Activated T-helper 2 cell treated with anti-CD3 and anti-CD28 coated beads, Interferon-gamma antibody, Interleukin-2, Interleukin-4, amounts not matched to agents 10 μg/mL and 5 μg/mL and 100 μg/mL, durations not matched to agents 14 hours and 24 hours and 36 hours (primary cell): Measurements from ENCODE around the gene ZNF638. TPM values are rescaled to one million over a fixed set of nuclear protein-coding genes. Genes with fewer than 3 reads are reported as not detected.

Experiments used
- DNase-seq: peaks from one replicate; pipeline ENCODE4 v3.0.0; 2021; ENCODE audit warnings: low spot score
- H3K27ac Mint-ChIP-seq: one replicate; pipeline ENCODE4 v1.8.0; 2021; ENCODE audit warnings: mixed read lengths
- H3K27me3 Mint-ChIP-seq: one replicate; pipeline ENCODE4 v1.8.0; 2021; ENCODE audit warnings: low read depth, mixed read lengths
- H3K36me3 Mint-ChIP-seq: one replicate; pipeline ENCODE4 v1.8.0; 2021; ENCODE audit warnings: low read depth, mixed read lengths
- H3K4me1 Mint-ChIP-seq: one replicate; pipeline ENCODE4 v1.8.0; 2021; ENCODE audit warnings: low read depth, mixed read lengths
- H3K4me3 Mint-ChIP-seq: one replicate; pipeline ENCODE4 v1.8.0; 2021; ENCODE audit warnings: low read depth, mild to moderate bottlenecking, moderate library complexity, mixed read lengths
- H3K9me3 Mint-ChIP-seq: one replicate; pipeline ENCODE4 v1.8.0; 2021; ENCODE audit warnings: mixed read lengths
- intact Hi-C: fragments of 100-400 bp; cut with micrococcal nuclease; formaldehyde crosslinking; loops from one replicate; pipeline ENCODE4 v1.15.1; 2023
- total RNA-seq: library from RNA; stranded (reverse); gene quantifications from 2 replicates; pipeline ENCODE4 v1.2.3, GENCODE V29; 2022

The ZNF638 gene
- total RNA-seq, 1 donor from 2014 or later = 97.6 TPM

- intact Hi-C loops = no loop called here
- peaks cover 3% of the 10 kb centered on the region for H3K9me3 Mint-ChIP-seq
- H3K4me1 Mint-ChIP-seq = peaks cover 2% of the 10 kb centered on the region
- no peak for DNase-seq
- H3K36me3 Mint-ChIP-seq = no peaks in the 10 kb centered on the region
- H3K27ac Mint-ChIP-seq = no peak overlapping the region
- H3K27me3 Mint-ChIP-seq = peaks cover 5% of the 10 kb centered on the region
- no peak overlapping the region for H3K4me3 Mint-ChIP-seq
These were observed 130.5 kb downstream of the ZNF638 start for GRCh38 chr2:71462056-71462605.

GRCh38 chr2:71462641-71463341 lies 131.2 kb downstream of the ZNF638 start:
- intact Hi-C loops = no loop called here
- no peaks in the 10 kb centered on the region for H3K36me3 Mint-ChIP-seq
- no peak overlapping the region for H3K4me3 Mint-ChIP-seq
- peaks cover 3% of the 10 kb centered on the region for H3K4me1 Mint-ChIP-seq
- no peak overlapping the region for H3K27ac Mint-ChIP-seq
- DNase-seq = no peak
- peaks cover 11% of the 10 kb centered on the region for H3K27me3 Mint-ChIP-seq
- H3K9me3 Mint-ChIP-seq = peaks cover 3% of the 10 kb centered on the region

- Mint-ChIP-seq H3K27me3 (peaks cover 16% of the 10 kb centered on the region), H3K4me1 (peaks cover 3% of the 10 kb centered on the region), H3K36me3 (no peaks in the 10 kb centered on the region), H3K4me3 (no peak overlapping the region), H3K27ac (no peak overlapping the region), H3K9me3 (peaks cover 3% of the 10 kb centered on the region)
- DNase-seq = no peak
- intact Hi-C loops = no loop called here
These were observed 131.7 kb downstream of the ZNF638 start for GRCh38 chr2:71463342-71463654.

GRCh38 chr2:71464389-71464788 lies 132.8 kb downstream of the ZNF638 start:
- Mint-ChIP-seq H3K4me3 (no peak overlapping the region), H3K27ac (no peak overlapping the region), H3K36me3 (no peaks in the 10 kb centered on the region), H3K9me3 (peaks cover 3% of the 10 kb centered on the region), H3K27me3 (peaks cover 27% of the 10 kb centered on the region), H3K4me1 (peaks cover 3% of the 10 kb centered on the region)
- intact Hi-C loops = no loop called here
- DNase-seq = no peak

- peaks cover 3% of the 10 kb centered on the region for H3K9me3 Mint-ChIP-seq
- DNase-seq = no peak
- peaks cover 3% of the 10 kb centered on the region for H3K4me1 Mint-ChIP-seq
- peaks cover 33% of the 10 kb centered on the region for H3K27me3 Mint-ChIP-seq
- no peak overlapping the region for H3K4me3 Mint-ChIP-seq
- no peak overlapping the region for H3K27ac Mint-ChIP-seq
- intact Hi-C loops = no loop called here
- no peaks in the 10 kb centered on the region for H3K36me3 Mint-ChIP-seq
These were observed 133.8 kb downstream of the ZNF638 start for GRCh38 chr2:71465356-71465755.

- DNase-seq = no peak
- Mint-ChIP-seq H3K4me3 (no peak overlapping the region), H3K4me1 (peaks cover 3% of the 10 kb centered on the region), H3K27me3 (peaks cover 35% of the 10 kb centered on the region), H3K36me3 (no peaks in the 10 kb centered on the region), H3K9me3 (peaks cover 3% of the 10 kb centered on the region), H3K27ac (no peak overlapping the region)
- intact Hi-C loops = no loop called here
These were observed 134.3 kb downstream of the ZNF638 start for GRCh38 chr2:71465961-71466300.

GRCh38 chr2:71466301-71467179 lies 135.0 kb downstream of the ZNF638 start:
- H3K4me3 Mint-ChIP-seq = peak overlapping the region; percentile 77
- DNase-seq = no peak
- no peaks in the 10 kb centered on the region for H3K36me3 Mint-ChIP-seq
- H3K4me1 Mint-ChIP-seq = peaks cover 3% of the 10 kb centered on the region
- peaks cover 35% of the 10 kb centered on the region for H3K27me3 Mint-ChIP-seq
- no peak overlapping the region for H3K27ac Mint-ChIP-seq
- intact Hi-C loops = no loop called here
- peaks cover 3% of the 10 kb centered on the region for H3K9me3 Mint-ChIP-seq

GRCh38 chr2:71467180-71467815 lies 135.7 kb downstream of the ZNF638 start:
- H3K27ac Mint-ChIP-seq = no peak overlapping the region
- peaks cover 3% of the 10 kb centered on the region for H3K4me1 Mint-ChIP-seq
- H3K36me3 Mint-ChIP-seq = no peaks in the 10 kb centered on the region
- intact Hi-C loops = no loop called here
- DNase-seq = no peak
- H3K27me3 Mint-ChIP-seq = peaks cover 35% of the 10 kb centered on the region
- peak overlapping the region; percentile 77 for H3K4me3 Mint-ChIP-seq
- H3K9me3 Mint-ChIP-seq = peaks cover 3% of the 10 kb centered on the region

- Mint-ChIP-seq H3K27me3 (peaks cover 35% of the 10 kb centered on the region), H3K9me3 (no peaks in the 10 kb centered on the region), H3K27ac (no peak overlapping the region), H3K4me1 (peaks cover 3% of the 10 kb centered on the region), H3K4me3 (no peak overlapping the region), H3K36me3 (no peaks in the 10 kb centered on the region)
- intact Hi-C loops = no loop called here
- no peak for DNase-seq
These were observed 136.9 kb downstream of the ZNF638 start for GRCh38 chr2:71468279-71469015.

- peaks cover 35% of the 10 kb centered on the region for H3K27me3 Mint-ChIP-seq
- no peak overlapping the region for H3K27ac Mint-ChIP-seq
- H3K4me1 Mint-ChIP-seq = peaks cover 3% of the 10 kb centered on the region
- no peaks in the 10 kb centered on the region for H3K9me3 Mint-ChIP-seq
- no peak overlapping the region for H3K4me3 Mint-ChIP-seq
- no peaks in the 10 kb centered on the region for H3K36me3 Mint-ChIP-seq
- intact Hi-C loops = no loop called here
- DNase-seq = no peak
These were observed 138.1 kb downstream of the ZNF638 start for GRCh38 chr2:71469403-71470398.

GRCh38 chr2:71471276-71471675 lies 139.7 kb downstream of the ZNF638 start:
- H3K4me3 Mint-ChIP-seq = no peak overlapping the region
- H3K4me1 Mint-ChIP-seq = peaks cover 3% of the 10 kb centered on the region
- intact Hi-C loops = no loop called here
- H3K9me3 Mint-ChIP-seq = no peaks in the 10 kb centered on the region
- H3K27me3 Mint-ChIP-seq = peaks cover 35% of the 10 kb centered on the region
- no peak overlapping the region for H3K27ac Mint-ChIP-seq
- DNase-seq = no peak
- H3K36me3 Mint-ChIP-seq = no peaks in the 10 kb centered on the region
